ENCODE measurements around the gene NMT1.

Gene NMT1

GRCh38 chr17:45098081-45098868 is 37.2 kb downstream of the NMT1 start:
- Mint-ChIP-seq H3K27me3 (ENCODE audit: low read depth) (peaks cover 4% of the 10 kb centered on the region), H3K4me1 (no peaks in the 10 kb centered on the region), H3K36me3 (ENCODE audit: low read depth) (peaks cover 64% of the 10 kb centered on the region), H3K4me3 (no peak overlapping the region), H3K27ac (no peak overlapping the region), H3K9me3 (no peaks in the 10 kb centered on the region)
- TF ChIP-seq CTCF (IDR thresholded peaks at IDR 0.05; ENCODE audit: unreplicated experiment in 3 of 3), result no peak

GRCh38 chr17:45098869-45099616 is 37.9 kb downstream of the NMT1 start:
- peaks cover 4% of the 10 kb centered on the region for H3K27me3 Mint-ChIP-seq (ENCODE audit: low read depth)
- H3K4me3 Mint-ChIP-seq, result no peak overlapping the region
- H3K9me3 Mint-ChIP-seq, result no peaks in the 10 kb centered on the region
- no peaks in the 10 kb centered on the region for H3K4me1 Mint-ChIP-seq
- H3K36me3 Mint-ChIP-seq (ENCODE audit: low read depth), result peaks cover 65% of the 10 kb centered on the region
- peak overlapping the region in 1 of 3 experiments; percentile 72 for H3K27ac Mint-ChIP-seq
- peak; percentile 84 to 89 (median 87) for TF ChIP-seq CTCF (IDR thresholded peaks at IDR 0.05; ENCODE audit: unreplicated experiment in 3 of 3)

- Mint-ChIP-seq H3K4me1 (no peaks in the 10 kb centered on the region), H3K36me3 (ENCODE audit: low read depth) (peaks cover 67% of the 10 kb centered on the region), H3K9me3 (no peaks in the 10 kb centered on the region), H3K4me3 (no peak overlapping the region), H3K27ac (peak overlapping the region; percentile 34 to 81 (median 70)), H3K27me3 (ENCODE audit: low read depth) (peaks cover 4% of the 10 kb centered on the region)
- no peak for TF ChIP-seq CTCF (IDR thresholded peaks at IDR 0.05; ENCODE audit: unreplicated experiment in 3 of 3)
Observed at GRCh38 chr17:45101546-45101882, 40.4 kb downstream of the NMT1 start.

GRCh38 chr17:45101883-45102811 is 41.0 kb downstream of the NMT1 start:
- TF ChIP-seq CTCF (IDR thresholded peaks at IDR 0.05; ENCODE audit: unreplicated experiment in 3 of 3), result no peak
- peak overlapping the region; percentile 34 to 81 (median 70) for H3K27ac Mint-ChIP-seq
- peaks cover 4% of the 10 kb centered on the region for H3K27me3 Mint-ChIP-seq (ENCODE audit: low read depth)
- H3K9me3 Mint-ChIP-seq, result no peaks in the 10 kb centered on the region
- H3K36me3 Mint-ChIP-seq (ENCODE audit: low read depth), result peaks cover 70% of the 10 kb centered on the region
- peak overlapping the region in 1 of 3 experiments; percentile 13 for H3K4me3 Mint-ChIP-seq
- H3K4me1 Mint-ChIP-seq, result no peaks in the 10 kb centered on the region

GRCh38 chr17:45102856-45103255 is 41.7 kb downstream of the NMT1 start:
- H3K27me3 Mint-ChIP-seq (ENCODE audit: low read depth), result peaks cover 3% of the 10 kb centered on the region
- H3K9me3 Mint-ChIP-seq, result no peaks in the 10 kb centered on the region
- H3K4me1 Mint-ChIP-seq, result no peaks in the 10 kb centered on the region
- peaks cover 66% of the 10 kb centered on the region for H3K36me3 Mint-ChIP-seq (ENCODE audit: low read depth)
- H3K27ac Mint-ChIP-seq, result peak overlapping the region; percentile 34 to 81 (median 70)
- H3K4me3 Mint-ChIP-seq, result peak overlapping the region in 1 of 3 experiments; percentile 13
- no peak for TF ChIP-seq CTCF (IDR thresholded peaks at IDR 0.05; ENCODE audit: unreplicated experiment in 3 of 3)

Measured in nephron (organoid).